ENCODE data around the gene PLEKHJ1. TPM values are rescaled to one million over a fixed set of nuclear protein-coding genes. Genes with fewer than 3 reads are reported as not detected.

The PLEKHJ1 gene
- total RNA-seq, 1 experiment from 2014 or later = 94.8 TPM

GRCh38 chr19:2252055-2252796 lies 16.1 kb upstream of the PLEKHJ1 start:
- POLR2A ChIA-PET (ENCODE audit: unreplicated experiment) = no interaction called here
- Histone ChIP-seq H3K27ac (ENCODE audit: low read length) (no peak overlapping the region), H3K9me2 (replicated peaks; ENCODE audit: low read length) (no peaks in the 10 kb centered on the region), H3K9ac (ENCODE audit: low read length) (no peak overlapping the region), H3K79me2 (ENCODE audit: low read length) (no peaks in the 10 kb centered on the region), H3K27me3 (ENCODE audit: low read length) (no peaks in the 10 kb centered on the region), H3K4me3 (ENCODE audit: low read length) (no peak overlapping the region), H3K36me3 (ENCODE audit: low read depth, low read length) (no peaks in the 10 kb centered on the region), H3K9me3 (ENCODE audit: low read length) (no peaks in the 10 kb centered on the region), H2AFZ (ENCODE audit: low read length) (no peak overlapping the region), H3F3A (ENCODE audit: low read length, unreplicated experiment) (no peaks in the 10 kb centered on the region), H3K4me2 (ENCODE audit: low read length) (no peak overlapping the region), H4K20me1 (ENCODE audit: low read length) (no peaks in the 10 kb centered on the region), H3K4me1 (ENCODE audit: insufficient read depth, low read length) (no peaks in the 10 kb centered on the region)
- ATAC-seq = no peak
- DNase-seq = no peak
- BruUV-seq (replicated peaks) = no TSS peak
- intact Hi-C loops (cut with micrococcal nuclease) = no loop called here
- TF ChIP-seq EZH2 (IDR thresholded peaks at IDR 0.05; ENCODE audit: low read length, unreplicated experiment) (no peak), EZH2phosphoT487 (IDR thresholded peaks at IDR 0.05; ENCODE audit: borderline replicate concordance, low read length) (no peak)
- TF ChIP-seq, protein P1, sequence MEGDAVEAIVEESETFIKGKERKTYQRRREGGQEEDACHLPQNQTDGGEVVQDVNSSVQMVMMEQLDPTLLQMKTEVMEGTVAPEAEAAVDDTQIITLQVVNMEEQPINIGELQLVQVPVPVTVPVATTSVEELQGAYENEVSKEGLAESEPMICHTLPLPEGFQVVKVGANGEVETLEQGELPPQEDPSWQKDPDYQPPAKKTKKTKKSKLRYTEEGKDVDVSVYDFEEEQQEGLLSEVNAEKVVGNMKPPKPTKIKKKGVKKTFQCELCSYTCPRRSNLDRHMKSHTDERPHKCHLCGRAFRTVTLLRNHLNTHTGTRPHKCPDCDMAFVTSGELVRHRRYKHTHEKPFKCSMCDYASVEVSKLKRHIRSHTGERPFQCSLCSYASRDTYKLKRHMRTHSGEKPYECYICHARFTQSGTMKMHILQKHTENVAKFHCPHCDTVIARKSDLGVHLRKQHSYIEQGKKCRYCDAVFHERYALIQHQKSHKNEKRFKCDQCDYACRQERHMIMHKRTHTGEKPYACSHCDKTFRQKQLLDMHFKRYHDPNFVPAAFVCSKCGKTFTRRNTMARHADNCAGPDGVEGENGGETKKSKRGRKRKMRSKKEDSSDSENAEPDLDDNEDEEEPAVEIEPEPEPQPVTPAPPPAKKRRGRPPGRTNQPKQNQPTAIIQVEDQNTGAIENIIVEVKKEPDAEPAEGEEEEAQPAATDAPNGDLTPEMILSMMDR (conservative IDR thresholded peaks at IDR 0.05; ENCODE audit: low read depth, low read length) = no peak
- CTCF ChIA-PET = no interaction called here

- Histone ChIP-seq H3K4me3 (ENCODE audit: low read length) (no peak overlapping the region), H3K79me2 (ENCODE audit: low read length) (no peaks in the 10 kb centered on the region)
- intact Hi-C loops (cut with micrococcal nuclease) = no loop called here
These were observed 15.3 kb upstream of the PLEKHJ1 start for GRCh38 chr19:2251106-2252054.

More at GRCh38 chr19:2251106-2252054, 15.3 kb upstream of the PLEKHJ1 start:
- no peak overlapping the region for H3K4me2 ChIP-seq (ENCODE audit: low read length)
- H3K36me3 ChIP-seq (ENCODE audit: low read depth, low read length) = no peaks in the 10 kb centered on the region
- no peak overlapping the region for H2AFZ ChIP-seq (ENCODE audit: low read length)
- DNase-seq = no peak
- H3K9me2 ChIP-seq (replicated peaks; ENCODE audit: low read length) = no peaks in the 10 kb centered on the region
- no TSS peak for BruUV-seq (replicated peaks)
- ChIA-PET POLR2A (ENCODE audit: unreplicated experiment) (no interaction called here), CTCF (no interaction called here)
- ATAC-seq = no peak
- H3F3A ChIP-seq (ENCODE audit: low read length, unreplicated experiment) = no peaks in the 10 kb centered on the region
- no peaks in the 10 kb centered on the region for H3K4me1 ChIP-seq (ENCODE audit: insufficient read depth, low read length)
- TF ChIP-seq, protein P1 (conservative IDR thresholded peaks at IDR 0.05; ENCODE audit: low read depth, low read length) = no peak
- TF ChIP-seq EZH2 (IDR thresholded peaks at IDR 0.05; ENCODE audit: low read length, unreplicated experiment) = no peak
- TF ChIP-seq EZH2phosphoT487 (IDR thresholded peaks at IDR 0.05; ENCODE audit: borderline replicate concordance, low read length) = no peak
- no peaks in the 10 kb centered on the region for H4K20me1 ChIP-seq (ENCODE audit: low read length)
- H3K9me3 ChIP-seq (ENCODE audit: low read length) = no peaks in the 10 kb centered on the region
- no peaks in the 10 kb centered on the region for H3K27me3 ChIP-seq (ENCODE audit: low read length)
- no peak overlapping the region for H3K9ac ChIP-seq (ENCODE audit: low read length)
- H3K27ac ChIP-seq (ENCODE audit: low read length) = no peak overlapping the region
